H1 (cell line): ENCODE data around the gene CDCA5. TPM values are rescaled to one million over a fixed set of nuclear protein-coding genes. Genes with fewer than 3 reads are reported as not detected.

Experiments used
- ASH2L ChIP-seq: fragments of 200-600, 300-600 bp; sonication (generic); IDR thresholded peaks from one replicate; pipeline ENCODE4 v1.7.1; 2017; ENCODE audit warnings: low read length
- CBX8 ChIP-seq: fragments of 300-800, 300-1000 bp; sonication (generic); IDR thresholded peaks from 2 replicates; pipeline ENCODE4 v1.7.1; 2016; ENCODE audit warnings: low read depth, low read length, borderline replicate concordance
- CHD1 ChIP-seq: IDR thresholded peaks from 2 replicates; pipeline ENCODE4 v1.6.1; 2012; ENCODE audit warnings: low read depth, low read length, improper control_type of control experiment
- E2F6 ChIP-seq: IDR thresholded peaks from 2 replicates; pipeline ENCODE4 v1.6.1; 2012; ENCODE audit warnings: inconsistent platforms
- HDAC6 ChIP-seq: IDR thresholded peaks from one replicate; pipeline ENCODE4 v1.7.1; 2012; ENCODE audit warnings: low read depth, mild to moderate bottlenecking, inconsistent platforms, low read length, moderate library complexity
- NRF1 ChIP-seq: IDR thresholded peaks from 2 replicates; pipeline ENCODE4 v1.6.1; 2011; ENCODE audit warnings: mild to moderate bottlenecking, low read depth, low read length, improper control_type of control experiment
- POLR2A ChIP-seq, 2 experiments: IDR thresholded peaks; 1 replicate in 1 of 2; 2 replicates in 1 of 2; pipeline ENCODE4 v1.6.1; 2011; ENCODE audit warnings: low read depth in 2 of 2, low read length in 2 of 2, mild to moderate bottlenecking in 2 of 2; ENCODE audit errors: control extremely low read depth in 1 of 2
- POU5F1 ChIP-seq: IDR thresholded peaks from 2 replicates; pipeline ENCODE4 v1.6.1; 2011; ENCODE audit warnings: low read depth, mild to moderate bottlenecking, low read length, moderate library complexity
- SP4 ChIP-seq: IDR thresholded peaks from 2 replicates; pipeline ENCODE4 v1.6.1; 2012; ENCODE audit warnings: low read length, inconsistent platforms
- TEAD4 ChIP-seq: IDR thresholded peaks from 2 replicates; pipeline ENCODE4 v1.6.1; 2012; ENCODE audit warnings: low read depth, low read length, inconsistent platforms, mixed read lengths
- polyA plus RNA-seq, 7 experiments: library from polyadenylated mRNA; depleted of rRNA in 3 of 7; stranded (reverse) in 5 of 7; unstranded in 2 of 7; fragments of >200 nt in 5 of 7; fragments of 200-250 nt in 2 of 7; gene quantifications; 1 replicate in 5 of 7; 2 replicates in 1 of 7; 4 replicates in 1 of 7; pipeline versions ENCODE4 v1.2.1 to v1.2.3, GENCODE V29; 2011 to 2013; ENCODE audit warnings: missing spikeins in 2 of 7, mixed read lengths in 2 of 7
- total RNA-seq: library from RNA; stranded (reverse); fragmentation: NEBNext Ultra II Directional; extraction: Animal tissue kit (Norgen Biotek cat#: 25700); gene quantifications from 2 replicates; pipeline ENCODE4 v1.2.1, GENCODE V29; 2021
- TF ChIP-seq, protein P1 (sequence below): fragments of 300-600 bp; sonication (generic); IDR thresholded peaks from 2 replicates; pipeline ENCODE4 v1.7.1; 2012; ENCODE audit warnings: low read length, moderate library complexity, mild to moderate bottlenecking, inconsistent platforms; ENCODE audit not compliant: insufficient replicate concordance

The CDCA5 gene
- total and polyA plus RNA-seq, 2 of the 8 experiments (the other 6 are each of a cell fraction or from before 2014, with no cell fraction given) = 39.2 to 87.0 TPM

GRCh38 chr11:65115361-65116082 lies 31.7 kb upstream of the CDCA5 start (continued):
- TF ChIP-seq, protein P1, sequence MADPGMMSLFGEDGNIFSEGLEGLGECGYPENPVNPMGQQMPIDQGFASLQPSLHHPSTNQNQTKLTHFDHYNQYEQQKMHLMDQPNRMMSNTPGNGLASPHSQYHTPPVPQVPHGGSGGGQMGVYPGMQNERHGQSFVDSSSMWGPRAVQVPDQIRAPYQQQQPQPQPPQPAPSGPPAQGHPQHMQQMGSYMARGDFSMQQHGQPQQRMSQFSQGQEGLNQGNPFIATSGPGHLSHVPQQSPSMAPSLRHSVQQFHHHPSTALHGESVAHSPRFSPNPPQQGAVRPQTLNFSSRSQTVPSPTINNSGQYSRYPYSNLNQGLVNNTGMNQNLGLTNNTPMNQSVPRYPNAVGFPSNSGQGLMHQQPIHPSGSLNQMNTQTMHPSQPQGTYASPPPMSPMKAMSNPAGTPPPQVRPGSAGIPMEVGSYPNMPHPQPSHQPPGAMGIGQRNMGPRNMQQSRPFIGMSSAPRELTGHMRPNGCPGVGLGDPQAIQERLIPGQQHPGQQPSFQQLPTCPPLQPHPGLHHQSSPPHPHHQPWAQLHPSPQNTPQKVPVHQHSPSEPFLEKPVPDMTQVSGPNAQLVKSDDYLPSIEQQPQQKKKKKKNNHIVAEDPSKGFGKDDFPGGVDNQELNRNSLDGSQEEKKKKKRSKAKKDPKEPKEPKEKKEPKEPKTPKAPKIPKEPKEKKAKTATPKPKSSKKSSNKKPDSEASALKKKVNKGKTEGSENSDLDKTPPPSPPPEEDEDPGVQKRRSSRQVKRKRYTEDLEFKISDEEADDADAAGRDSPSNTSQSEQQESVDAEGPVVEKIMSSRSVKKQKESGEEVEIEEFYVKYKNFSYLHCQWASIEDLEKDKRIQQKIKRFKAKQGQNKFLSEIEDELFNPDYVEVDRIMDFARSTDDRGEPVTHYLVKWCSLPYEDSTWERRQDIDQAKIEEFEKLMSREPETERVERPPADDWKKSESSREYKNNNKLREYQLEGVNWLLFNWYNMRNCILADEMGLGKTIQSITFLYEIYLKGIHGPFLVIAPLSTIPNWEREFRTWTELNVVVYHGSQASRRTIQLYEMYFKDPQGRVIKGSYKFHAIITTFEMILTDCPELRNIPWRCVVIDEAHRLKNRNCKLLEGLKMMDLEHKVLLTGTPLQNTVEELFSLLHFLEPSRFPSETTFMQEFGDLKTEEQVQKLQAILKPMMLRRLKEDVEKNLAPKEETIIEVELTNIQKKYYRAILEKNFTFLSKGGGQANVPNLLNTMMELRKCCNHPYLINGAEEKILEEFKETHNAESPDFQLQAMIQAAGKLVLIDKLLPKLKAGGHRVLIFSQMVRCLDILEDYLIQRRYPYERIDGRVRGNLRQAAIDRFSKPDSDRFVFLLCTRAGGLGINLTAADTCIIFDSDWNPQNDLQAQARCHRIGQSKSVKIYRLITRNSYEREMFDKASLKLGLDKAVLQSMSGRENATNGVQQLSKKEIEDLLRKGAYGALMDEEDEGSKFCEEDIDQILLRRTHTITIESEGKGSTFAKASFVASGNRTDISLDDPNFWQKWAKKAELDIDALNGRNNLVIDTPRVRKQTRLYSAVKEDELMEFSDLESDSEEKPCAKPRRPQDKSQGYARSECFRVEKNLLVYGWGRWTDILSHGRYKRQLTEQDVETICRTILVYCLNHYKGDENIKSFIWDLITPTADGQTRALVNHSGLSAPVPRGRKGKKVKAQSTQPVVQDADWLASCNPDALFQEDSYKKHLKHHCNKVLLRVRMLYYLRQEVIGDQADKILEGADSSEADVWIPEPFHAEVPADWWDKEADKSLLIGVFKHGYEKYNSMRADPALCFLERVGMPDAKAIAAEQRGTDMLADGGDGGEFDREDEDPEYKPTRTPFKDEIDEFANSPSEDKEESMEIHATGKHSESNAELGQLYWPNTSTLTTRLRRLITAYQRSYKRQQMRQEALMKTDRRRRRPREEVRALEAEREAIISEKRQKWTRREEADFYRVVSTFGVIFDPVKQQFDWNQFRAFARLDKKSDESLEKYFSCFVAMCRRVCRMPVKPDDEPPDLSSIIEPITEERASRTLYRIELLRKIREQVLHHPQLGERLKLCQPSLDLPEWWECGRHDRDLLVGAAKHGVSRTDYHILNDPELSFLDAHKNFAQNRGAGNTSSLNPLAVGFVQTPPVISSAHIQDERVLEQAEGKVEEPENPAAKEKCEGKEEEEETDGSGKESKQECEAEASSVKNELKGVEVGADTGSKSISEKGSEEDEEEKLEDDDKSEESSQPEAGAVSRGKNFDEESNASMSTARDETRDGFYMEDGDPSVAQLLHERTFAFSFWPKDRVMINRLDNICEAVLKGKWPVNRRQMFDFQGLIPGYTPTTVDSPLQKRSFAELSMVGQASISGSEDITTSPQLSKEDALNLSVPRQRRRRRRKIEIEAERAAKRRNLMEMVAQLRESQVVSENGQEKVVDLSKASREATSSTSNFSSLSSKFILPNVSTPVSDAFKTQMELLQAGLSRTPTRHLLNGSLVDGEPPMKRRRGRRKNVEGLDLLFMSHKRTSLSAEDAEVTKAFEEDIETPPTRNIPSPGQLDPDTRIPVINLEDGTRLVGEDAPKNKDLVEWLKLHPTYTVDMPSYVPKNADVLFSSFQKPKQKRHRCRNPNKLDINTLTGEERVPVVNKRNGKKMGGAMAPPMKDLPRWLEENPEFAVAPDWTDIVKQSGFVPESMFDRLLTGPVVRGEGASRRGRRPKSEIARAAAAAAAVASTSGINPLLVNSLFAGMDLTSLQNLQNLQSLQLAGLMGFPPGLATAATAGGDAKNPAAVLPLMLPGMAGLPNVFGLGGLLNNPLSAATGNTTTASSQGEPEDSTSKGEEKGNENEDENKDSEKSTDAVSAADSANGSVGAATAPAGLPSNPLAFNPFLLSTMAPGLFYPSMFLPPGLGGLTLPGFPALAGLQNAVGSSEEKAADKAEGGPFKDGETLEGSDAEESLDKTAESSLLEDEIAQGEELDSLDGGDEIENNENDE = no peak
- no peak for TF ChIP-seq TEAD4
- TF ChIP-seq CBX8 = no peak
- no peak for TF ChIP-seq SP4
- peak in 1 of 2 experiments; percentile 43; a peak in 1 of 3 replicates for TF ChIP-seq POLR2A (IDR thresholded peaks at IDR 0.05; ENCODE audit: control extremely low read depth in 1 of 2, low read depth in 2 of 2, low read length in 2 of 2)
- TF ChIP-seq ASH2L = no peak
- TF ChIP-seq E2F6 = no peak
- no peak for TF ChIP-seq NRF1
- TF ChIP-seq POU5F1 = no peak
- no peak for TF ChIP-seq HDAC6
- no peak for TF ChIP-seq CHD1
